Frontal cortex (tissue), 4 donors: ENCODE results near the gene DNAJC1. TPM values are rescaled to one million over a fixed set of nuclear protein-coding genes. Genes with fewer than 3 reads are reported as not detected.
"Not testable (repeated sequence)": the region's sequence is repeated elsewhere in the genome, so short reads cannot be mapped to it uniquely, and the experiment has no call there.

ENCODE experiments used
- DNase-seq, 2 donors: peaks; one replicate each; pipeline ENCODE4 v3.0.0; 2012; ENCODE audit warnings: low spot score in 2 of 2
- FAIRE-seq: peaks from 2 replicates; lab custom pipeline; 2012; peaks lifted over from hg19 to GRCh38; lab: Jason Lieb, UNC
- total RNA-seq: library from RNA; depleted of rRNA; stranded (reverse); fragments of >200 nt; gene quantifications from one replicate; pipeline ENCODE4 v1.2.3, GENCODE V29; 2014
- donor health status: control.
- donor health status: control.
- donor health status: control.

Gene DNAJC1
- total RNA-seq, 1 donor from 2014 or later = 20.0 TPM

- DNase-seq, FAIRE-seq: not testable (repeated sequence)
Observed at GRCh38 chr10:21841273-21841672, 162.3 kb downstream of the DNAJC1 start.

- DNase-seq, FAIRE-seq: not testable (repeated sequence)
Observed at GRCh38 chr10:21837487-21837886, 166.0 kb downstream of the DNAJC1 start.

- FAIRE-seq, DNase-seq: not testable (repeated sequence)
Observed at GRCh38 chr10:21834574-21834973, 169.0 kb downstream of the DNAJC1 start.

DNA sequence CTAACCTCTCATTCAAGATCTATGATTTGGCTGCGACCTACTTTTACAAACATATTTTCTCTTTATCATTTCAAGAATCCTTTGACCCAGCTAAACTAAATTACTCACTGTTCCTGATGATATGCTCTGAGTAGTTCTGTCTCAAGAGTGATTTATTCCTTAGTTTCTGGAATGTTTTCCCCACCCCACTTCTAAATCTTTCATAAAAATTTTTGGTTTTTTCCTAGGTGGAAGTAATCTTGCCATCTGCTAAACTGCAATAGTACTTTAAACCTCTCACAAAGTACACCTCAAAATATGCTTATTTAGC, 170.8 kb downstream of the DNAJC1 start:
- FAIRE-seq (no peak), DNase-seq (no peak)

GRCh38 chr10:21831986-21832820, 171.3 kb downstream of the DNAJC1 start:
- DNase-seq (no peak), FAIRE-seq (no peak)

DNA sequence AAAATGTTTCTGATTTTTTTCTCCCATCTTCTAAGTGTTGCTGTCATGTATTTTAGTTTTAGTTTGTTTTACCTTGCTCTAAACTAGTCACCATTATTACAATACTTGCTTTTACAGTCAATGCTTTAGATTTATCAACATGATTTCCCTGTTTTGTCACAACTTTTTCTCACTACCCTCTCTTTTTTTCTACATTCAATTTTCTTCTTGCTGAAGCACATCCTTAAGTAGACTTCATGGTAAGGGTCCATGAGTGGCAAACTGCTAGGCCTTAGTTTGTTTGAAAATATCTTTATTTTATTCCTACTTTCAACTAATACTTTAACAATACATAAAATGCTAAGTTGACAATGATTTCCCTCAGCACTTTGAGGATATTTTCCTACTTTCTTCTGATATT, 173.5 kb downstream of the DNAJC1 start:
- FAIRE-seq = no peak
- DNase-seq = no peak

DNA sequence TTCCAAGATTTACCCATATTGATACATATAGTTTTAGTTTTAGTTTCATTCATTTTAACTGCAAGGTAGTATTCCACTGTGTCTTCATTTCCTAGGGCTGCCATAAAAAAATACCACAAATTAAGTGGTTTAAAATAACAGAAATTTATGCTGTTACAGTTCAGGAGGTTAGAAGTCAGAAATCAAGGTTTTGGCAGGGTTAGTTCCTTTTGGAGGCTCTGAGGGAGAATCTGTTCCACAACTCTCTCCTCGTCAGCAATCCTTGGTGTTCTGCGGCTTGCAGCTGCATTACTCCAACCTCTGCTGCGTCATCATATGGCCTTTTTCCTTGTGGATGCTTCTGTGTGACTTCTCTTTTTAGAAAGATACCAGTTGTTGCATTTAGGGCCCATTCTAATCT, 176.2 kb downstream of the DNAJC1 start:
- FAIRE-seq (no peak), DNase-seq (no peak)

- DNase-seq = no peak
- FAIRE-seq = no peak
Observed at GRCh38 chr10:21826725-21827124, 176.8 kb downstream of the DNAJC1 start.

DNA sequence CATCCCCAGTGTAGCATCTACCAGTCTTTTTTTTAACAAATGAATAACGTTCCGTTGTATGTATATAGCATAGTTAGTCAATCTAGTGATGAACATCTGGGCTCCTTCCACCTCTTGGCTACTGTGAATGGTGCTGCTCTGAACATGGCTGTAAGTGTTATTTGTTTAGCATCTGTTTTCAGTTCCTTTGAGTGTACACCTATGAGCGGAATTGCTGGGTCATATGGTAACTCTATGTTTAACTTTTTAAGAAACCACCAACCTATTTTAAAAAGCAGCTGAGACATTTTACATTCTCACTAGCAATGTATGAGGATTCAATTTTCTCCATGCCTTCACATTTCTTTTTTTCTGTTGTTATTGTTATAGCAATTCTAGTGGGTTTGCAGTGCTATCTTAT, 178.2 kb downstream of the DNAJC1 start:
- DNase-seq = no peak
- FAIRE-seq = no peak

DNA sequence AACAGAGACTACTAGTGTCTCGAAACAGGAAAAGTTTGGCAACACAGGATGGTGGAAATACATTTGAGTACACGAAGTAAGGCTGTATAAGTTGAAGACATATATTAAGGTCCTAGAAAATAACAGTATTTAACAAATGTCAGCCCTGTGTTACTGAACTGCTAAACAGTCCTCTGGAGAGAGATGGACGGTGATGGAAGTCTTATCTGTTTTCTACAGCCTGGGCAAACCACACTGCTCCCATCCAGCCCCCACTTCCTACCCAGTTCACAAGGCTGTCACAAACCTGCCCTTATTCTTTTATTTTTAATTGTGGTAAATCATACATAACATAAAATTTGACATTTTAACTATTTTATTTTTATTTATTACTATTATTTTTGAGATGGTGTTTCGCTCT, 179.1 kb downstream of the DNAJC1 start:
- DNase-seq (no peak), FAIRE-seq (no peak)

DNA sequence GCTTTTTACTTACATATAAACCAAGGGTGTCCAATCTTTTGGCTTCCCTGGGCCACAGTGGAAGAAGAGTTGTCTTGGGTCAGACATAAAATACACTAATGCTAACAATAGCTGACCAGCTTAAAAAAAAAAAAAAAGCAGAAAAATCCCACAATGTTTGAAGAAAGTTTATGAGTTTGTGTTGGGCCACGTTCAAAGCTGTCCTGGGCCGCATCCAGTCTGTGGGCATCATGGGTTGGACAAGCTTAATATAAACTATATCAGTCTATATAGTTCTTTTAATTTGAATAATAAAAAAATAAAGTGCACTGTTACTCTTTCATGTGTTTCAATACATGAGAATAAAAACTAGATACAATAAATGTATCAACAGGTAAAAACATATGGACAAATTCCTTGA, 179.9 kb downstream of the DNAJC1 start:
- DNase-seq = no peak
- FAIRE-seq = no peak

DNA sequence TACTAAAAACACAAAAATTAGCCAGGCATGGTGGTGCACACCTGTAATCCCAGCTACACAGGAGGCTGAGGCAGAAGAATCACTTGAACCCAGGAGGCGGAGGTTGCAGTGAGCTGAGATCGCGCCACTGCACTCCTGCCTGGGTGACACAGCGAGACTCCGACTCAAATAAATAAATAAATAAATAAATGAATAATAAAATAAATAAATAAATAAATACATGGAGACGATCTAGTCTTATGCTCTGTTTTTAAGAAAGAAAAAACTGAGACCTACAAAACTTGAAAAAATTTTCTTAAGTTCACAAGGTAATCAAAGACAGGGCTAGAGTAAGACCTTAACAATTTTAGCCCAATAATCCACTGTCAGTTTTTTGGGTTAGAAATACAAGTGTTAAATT, 181.3 kb downstream of the DNAJC1 start:
- DNase-seq, FAIRE-seq: not testable (repeated sequence)

- no peak for DNase-seq
- FAIRE-seq = no peak
Observed at GRCh38 chr10:21820952-21821351, 182.6 kb downstream of the DNAJC1 start.

GRCh38 chr10:21818416-21818815, 185.1 kb downstream of the DNAJC1 start:
- DNase-seq, FAIRE-seq: not testable (repeated sequence)

- FAIRE-seq = no peak
Observed at GRCh38 chr10:21814866-21815265, 188.7 kb downstream of the DNAJC1 start.

GRCh38 chr10:21813946-21814345, 189.6 kb downstream of the DNAJC1 start:
- DNase-seq = no peak

More at GRCh38 chr10:21814866-21815265, 188.7 kb downstream of the DNAJC1 start:
- no peak for DNase-seq

GRCh38 chr10:21811245-21811585, 192.3 kb downstream of the DNAJC1 start:
- no peak for FAIRE-seq
- no peak for DNase-seq

More at GRCh38 chr10:21813946-21814345, 189.6 kb downstream of the DNAJC1 start:
- no peak for FAIRE-seq

DNA sequence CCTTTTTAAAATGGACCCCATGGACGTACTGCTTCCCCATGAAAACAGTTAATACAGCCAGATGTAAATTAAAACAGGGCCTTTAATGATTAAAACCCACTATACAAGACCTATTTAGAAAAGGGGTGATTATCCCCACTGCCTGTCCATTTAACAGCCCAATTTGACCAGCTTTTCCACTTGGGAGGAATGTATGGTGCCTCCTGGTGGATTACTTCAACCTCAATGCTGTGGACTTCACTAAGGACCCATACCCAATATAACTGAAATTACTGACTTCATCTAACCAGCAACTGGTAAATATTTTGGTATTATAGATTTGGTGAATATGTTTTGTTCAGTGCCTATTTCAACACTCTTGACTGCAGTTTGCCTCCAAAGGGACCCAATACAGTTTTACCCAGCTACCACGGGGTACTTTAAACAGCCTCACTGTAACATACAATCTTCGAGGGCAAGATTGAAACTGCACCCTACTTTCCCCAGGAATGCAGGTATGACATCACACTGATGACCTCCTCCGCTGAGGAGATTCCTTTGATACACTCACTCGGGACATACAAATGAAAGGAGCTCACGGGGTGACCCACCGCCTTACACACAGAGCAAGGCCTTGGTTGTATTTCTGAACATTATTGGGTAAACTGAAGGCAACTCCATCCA, 192.8 kb downstream of the DNAJC1 start:
- FAIRE-seq = no peak
- no peak for DNase-seq

GRCh38 chr10:21808550-21808949, 195.0 kb downstream of the DNAJC1 start:
- FAIRE-seq (no peak), DNase-seq (no peak)

DNA sequence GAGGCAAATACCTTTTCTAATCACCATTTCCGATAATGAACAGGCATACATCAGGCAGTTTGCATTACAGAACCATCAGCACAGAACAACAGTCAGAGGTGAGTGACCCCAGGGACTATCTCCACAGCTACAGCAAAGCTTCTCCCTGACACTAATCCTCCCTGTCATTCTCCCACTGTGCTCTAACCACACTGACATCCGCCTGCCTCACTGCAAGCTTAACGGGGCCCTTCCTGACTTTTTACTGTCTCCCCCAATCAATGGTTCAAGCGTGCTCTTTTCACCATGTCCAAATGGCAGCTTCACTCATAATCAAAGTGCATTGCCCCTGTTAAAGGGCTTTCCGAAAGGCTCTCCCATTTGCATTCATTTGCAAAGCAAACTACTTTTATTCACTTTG, 196.3 kb downstream of the DNAJC1 start:
- DNase-seq (no peak), FAIRE-seq (no peak)

- DNase-seq (no peak), FAIRE-seq (no peak)
Observed at GRCh38 chr10:21803374-21803773, 200.2 kb downstream of the DNAJC1 start.
